MM.1S (cell line): Measurements from ENCODE around the gene TTLL11.

ENCODE experiments used
- DNase-seq: peaks from one replicate; pipeline ENCODE4 v3.0.0-alpha.2; 2015
- H2AFZ ChIP-seq: fragments of 300-600 bp; sonication (generic); 2 replicates; pipeline ENCODE4 v1.6.0; 2016; ENCODE audit warnings: antibody characterized with exemption, low read length
- H3F3A ChIP-seq: fragments of 300-600 bp; sonication (generic); 2 replicates; pipeline ENCODE4 v1.6.1; 2016; ENCODE audit warnings: mild to moderate bottlenecking, antibody characterized with exemption, low read length, moderate library complexity, mixed read lengths; ENCODE audit not compliant: insufficient read depth
- H3K27ac ChIP-seq: fragments of 300-600 bp; sonication (generic); 2 replicates; pipeline ENCODE4 v1.5.1; 2016; ENCODE audit warnings: mild to moderate bottlenecking, low read length
- H3K27me3 ChIP-seq: fragments of 300-600 bp; sonication (generic); replicated peaks from 2 replicates; pipeline ENCODE4 v1.6.0; 2016; ENCODE audit warnings: low read length; ENCODE audit not compliant: insufficient read depth
- H3K36me3 ChIP-seq: fragments of 300-600 bp; sonication (generic); replicated peaks from 2 replicates; pipeline ENCODE4 v1.6.1; 2016; ENCODE audit warnings: mild to moderate bottlenecking, low read length, mixed read lengths; ENCODE audit not compliant: insufficient read depth
- H3K4me1 ChIP-seq: fragments of 300-600 bp; sonication (generic); 2 replicates; pipeline ENCODE4 v1.6.1; 2016; ENCODE audit warnings: low read length, mixed read lengths
- H3K4me2 ChIP-seq: fragments of 300-600 bp; sonication (generic); 2 replicates; pipeline ENCODE4 v1.6.0; 2016; ENCODE audit warnings: low read depth, low read length
- H3K4me3 ChIP-seq: fragments of 300-600 bp; sonication (generic); 2 replicates; pipeline ENCODE4 v1.5.1; 2016; ENCODE audit warnings: low read length, mixed read lengths
- H3K79me2 ChIP-seq: fragments of 300-600 bp; sonication (generic); 2 replicates; pipeline ENCODE4 v1.6.1; 2016; ENCODE audit warnings: mixed run types, low read length, mixed read lengths
- H3K9ac ChIP-seq: fragments of 300-600 bp; sonication (generic); 2 replicates; pipeline ENCODE4 v1.6.1; 2016; ENCODE audit warnings: low read length, mixed read lengths
- H3K9me2 ChIP-seq: fragments of 300-600 bp; sonication (generic); replicated peaks from 2 replicates; pipeline ENCODE4 v1.6.1; 2016; ENCODE audit warnings: mild to moderate bottlenecking, low read length, mixed read lengths; ENCODE audit not compliant: insufficient read depth
- H3K9me3 ChIP-seq: fragments of 300-600 bp; sonication (generic); replicated peaks from 2 replicates; pipeline ENCODE4 v1.6.1; 2016; ENCODE audit warnings: mild to moderate bottlenecking, low read length, mixed read lengths; ENCODE audit not compliant: insufficient read depth
- H4K20me1 ChIP-seq: fragments of 300-600 bp; sonication (generic); 2 replicates; pipeline ENCODE4 v1.6.1; 2016; ENCODE audit warnings: mild to moderate bottlenecking, low read length, moderate library complexity, mixed read lengths; ENCODE audit not compliant: insufficient read depth
- CTCF ChIP-seq: fragments of 300-600 bp; sonication (generic); IDR thresholded peaks from 2 replicates; pipeline ENCODE4 v1.5.1; 2016; ENCODE audit warnings: antibody characterized with exemption, low read length, mixed read lengths
- EZH2 ChIP-seq: fragments of 300-600 bp; sonication (generic); optimal IDR thresholded peaks from 2 replicates; pipeline ENCODE3; 2017; ENCODE audit warnings: low read depth, mild to moderate bottlenecking, antibody characterized with exemption, low read length, mixed read lengths
- EZH2phosphoT487 ChIP-seq: fragments of 300-600 bp; sonication (generic); IDR thresholded peaks from 2 replicates; pipeline ENCODE4 v1.6.1; 2018; ENCODE audit warnings: antibody characterized with exemption, low read length

The TTLL11 gene

DNA sequence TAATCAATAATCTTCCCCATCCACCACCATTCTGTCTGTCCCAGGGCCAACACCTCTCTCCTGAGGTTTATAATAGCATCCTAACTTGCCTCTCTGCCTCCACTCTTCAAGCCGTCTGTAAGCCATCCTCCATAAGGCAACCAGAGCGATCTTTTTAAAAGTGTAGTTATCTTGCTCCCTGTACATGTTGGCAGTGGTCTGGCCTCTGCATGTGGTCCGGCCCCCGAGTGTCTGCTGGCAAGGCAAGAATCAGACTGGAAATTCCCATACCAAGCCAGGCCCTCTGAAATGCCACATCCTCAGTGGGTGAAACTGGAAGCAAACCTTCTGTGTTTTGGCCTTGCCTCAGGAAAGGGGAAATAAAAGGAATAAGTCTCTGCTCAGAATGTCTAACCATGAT, 17.0 kb downstream of the TTLL11 start:
- H3K79me2 ChIP-seq = peaks cover 14% of the 10 kb centered on the region; the same call in 1 of the 2 replicates
- TF ChIP-seq CTCF (no peak), EZH2phosphoT487 (no peak), EZH2 (no peak)
- H3K4me3 ChIP-seq = no peak overlapping the region
- no peak overlapping the region for H2AFZ ChIP-seq
- H3K36me3 ChIP-seq = no peaks in the 10 kb centered on the region
- no peaks in the 10 kb centered on the region for H3K4me1 ChIP-seq
- H3K27ac ChIP-seq = no peak overlapping the region
- H3K9ac ChIP-seq = no peak overlapping the region
- no peaks in the 10 kb centered on the region for H3K9me3 ChIP-seq
- DNase-seq = no peak
- H3F3A ChIP-seq = no peaks in the 10 kb centered on the region
- H3K4me2 ChIP-seq = no peak overlapping the region
- no peaks in the 10 kb centered on the region for H3K9me2 ChIP-seq
- no peaks in the 10 kb centered on the region for H4K20me1 ChIP-seq
- H3K27me3 ChIP-seq = no peaks in the 10 kb centered on the region

DNA sequence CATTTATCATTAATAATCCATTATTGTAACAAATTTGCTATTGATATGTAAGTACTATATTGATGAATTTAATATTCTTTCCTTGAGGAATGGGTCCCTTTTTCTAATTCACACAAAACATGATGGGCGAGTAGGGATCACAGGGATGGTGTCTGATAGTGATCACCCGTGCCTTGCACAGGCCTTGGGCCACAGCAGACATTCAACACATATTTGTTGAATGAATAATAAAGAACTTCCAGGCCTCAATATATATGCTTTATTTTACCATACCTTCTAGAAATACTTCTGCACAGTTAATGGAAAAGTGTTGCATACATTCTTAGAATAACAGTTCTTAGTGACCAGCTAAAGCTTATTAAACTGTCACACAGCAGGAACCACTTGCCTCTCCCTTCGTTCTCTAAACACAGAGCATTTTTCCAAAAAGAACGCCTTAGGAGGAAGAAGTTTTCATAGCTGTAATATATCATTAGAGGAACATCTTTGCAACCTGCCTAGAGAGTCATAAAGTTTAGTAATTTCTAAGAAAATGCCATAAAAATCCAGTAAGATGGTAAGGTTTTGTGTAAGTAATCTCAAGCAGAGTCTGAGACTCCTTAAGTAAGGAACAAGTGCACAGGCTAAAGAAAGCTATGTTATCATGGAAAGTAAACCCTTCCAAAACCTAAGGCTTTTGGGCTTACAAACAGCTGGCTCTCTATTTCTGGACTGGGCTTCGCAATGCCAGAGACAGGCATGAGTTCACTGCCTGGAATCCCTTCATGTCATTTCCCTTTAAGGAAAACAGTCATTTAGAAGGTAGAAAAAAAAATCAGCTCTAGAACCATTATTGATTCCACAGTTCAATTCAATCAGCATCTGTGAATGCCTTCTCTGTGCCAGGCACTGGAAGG, 17.7 kb downstream of the TTLL11 start:
- no peak for DNase-seq
- no peak overlapping the region for H2AFZ ChIP-seq
- 0 out of 2 replicates have a peak, but pooled peaks cover 12% of the 10 kb centered on the region for H3K79me2 ChIP-seq
- H3K9me3 ChIP-seq = no peaks in the 10 kb centered on the region
- no peak overlapping the region for H3K27ac ChIP-seq
- no peak overlapping the region for H3K9ac ChIP-seq
- H3F3A ChIP-seq = no peaks in the 10 kb centered on the region
- no peaks in the 10 kb centered on the region for H3K27me3 ChIP-seq
- H3K4me1 ChIP-seq = no peaks in the 10 kb centered on the region
- H3K9me2 ChIP-seq = no peaks in the 10 kb centered on the region
- no peak overlapping the region for H3K4me2 ChIP-seq
- no peak overlapping the region for H3K4me3 ChIP-seq
- H4K20me1 ChIP-seq = no peaks in the 10 kb centered on the region
- H3K36me3 ChIP-seq = no peaks in the 10 kb centered on the region
- no peak for TF ChIP-seq EZH2
- TF ChIP-seq CTCF = no peak
- TF ChIP-seq EZH2phosphoT487 = no peak

- Histone ChIP-seq H2AFZ (no peak overlapping the region), H3F3A (no peaks in the 10 kb centered on the region), H3K9ac (no peak overlapping the region), H3K9me2 (no peaks in the 10 kb centered on the region), H3K79me2 (0 out of 2 replicates have a peak, but pooled peaks cover 6% of the 10 kb centered on the region), H3K4me2 (no peak overlapping the region), H3K4me3 (no peak overlapping the region), H3K27ac (no peak overlapping the region), H3K9me3 (no peaks in the 10 kb centered on the region), H3K27me3 (no peaks in the 10 kb centered on the region), H3K36me3 (no peaks in the 10 kb centered on the region), H3K4me1 (no peaks in the 10 kb centered on the region), H4K20me1 (no peaks in the 10 kb centered on the region)
- DNase-seq = no peak
- no peak for TF ChIP-seq EZH2phosphoT487
These were observed 21.4 kb downstream of the TTLL11 start for GRCh38 chr9:122071715-122072114.
